Epithelial cell of esophagus (primary cell): ENCODE measurements around the gene GRIK3.

ENCODE experiments used
- DNase-seq: peaks from one replicate; pipeline ENCODE4 v3.0.0; 2010; ENCODE audit warnings: low read depth
- H3K4me3 ChIP-seq: 2 replicates; pipeline ENCODE4 v1.5.1; 2011; ENCODE audit warnings: mild to moderate bottlenecking, low read length, control low read depth
- TF ChIP-seq, protein P1 (sequence below): IDR thresholded peaks from 2 replicates; pipeline ENCODE4 v1.5.1; 2011; ENCODE audit warnings: low read depth, mild to moderate bottlenecking, low read length, control low read depth, inconsistent platforms; ENCODE audit not compliant: insufficient read depth; ENCODE audit errors: missing control alignments

Gene GRIK3

DNA sequence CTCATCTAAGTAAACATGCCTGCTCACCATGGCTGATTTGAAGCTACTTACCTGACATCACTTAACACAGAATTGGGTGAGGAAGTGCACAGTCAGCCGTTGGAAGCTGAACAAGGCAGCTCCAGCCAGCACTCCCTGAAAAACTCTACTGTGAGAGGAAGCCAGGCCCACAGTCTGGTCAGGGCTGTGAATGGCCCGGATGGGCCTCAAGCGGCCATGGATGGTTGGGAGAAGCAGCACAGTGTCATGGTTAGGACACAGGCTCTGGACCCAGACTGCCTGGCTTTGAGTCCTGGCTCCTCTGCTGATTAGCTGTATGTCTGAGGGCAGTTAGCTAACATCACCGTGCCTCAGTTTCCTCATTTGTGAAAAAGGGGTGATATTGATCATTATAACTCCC is 267.8 kb downstream of the GRIK3 start:
- H3K4me3 ChIP-seq: no peak overlapping the region
- TF ChIP-seq, protein P1, sequence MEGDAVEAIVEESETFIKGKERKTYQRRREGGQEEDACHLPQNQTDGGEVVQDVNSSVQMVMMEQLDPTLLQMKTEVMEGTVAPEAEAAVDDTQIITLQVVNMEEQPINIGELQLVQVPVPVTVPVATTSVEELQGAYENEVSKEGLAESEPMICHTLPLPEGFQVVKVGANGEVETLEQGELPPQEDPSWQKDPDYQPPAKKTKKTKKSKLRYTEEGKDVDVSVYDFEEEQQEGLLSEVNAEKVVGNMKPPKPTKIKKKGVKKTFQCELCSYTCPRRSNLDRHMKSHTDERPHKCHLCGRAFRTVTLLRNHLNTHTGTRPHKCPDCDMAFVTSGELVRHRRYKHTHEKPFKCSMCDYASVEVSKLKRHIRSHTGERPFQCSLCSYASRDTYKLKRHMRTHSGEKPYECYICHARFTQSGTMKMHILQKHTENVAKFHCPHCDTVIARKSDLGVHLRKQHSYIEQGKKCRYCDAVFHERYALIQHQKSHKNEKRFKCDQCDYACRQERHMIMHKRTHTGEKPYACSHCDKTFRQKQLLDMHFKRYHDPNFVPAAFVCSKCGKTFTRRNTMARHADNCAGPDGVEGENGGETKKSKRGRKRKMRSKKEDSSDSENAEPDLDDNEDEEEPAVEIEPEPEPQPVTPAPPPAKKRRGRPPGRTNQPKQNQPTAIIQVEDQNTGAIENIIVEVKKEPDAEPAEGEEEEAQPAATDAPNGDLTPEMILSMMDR: no peak
- DNase-seq: no peak

DNA sequence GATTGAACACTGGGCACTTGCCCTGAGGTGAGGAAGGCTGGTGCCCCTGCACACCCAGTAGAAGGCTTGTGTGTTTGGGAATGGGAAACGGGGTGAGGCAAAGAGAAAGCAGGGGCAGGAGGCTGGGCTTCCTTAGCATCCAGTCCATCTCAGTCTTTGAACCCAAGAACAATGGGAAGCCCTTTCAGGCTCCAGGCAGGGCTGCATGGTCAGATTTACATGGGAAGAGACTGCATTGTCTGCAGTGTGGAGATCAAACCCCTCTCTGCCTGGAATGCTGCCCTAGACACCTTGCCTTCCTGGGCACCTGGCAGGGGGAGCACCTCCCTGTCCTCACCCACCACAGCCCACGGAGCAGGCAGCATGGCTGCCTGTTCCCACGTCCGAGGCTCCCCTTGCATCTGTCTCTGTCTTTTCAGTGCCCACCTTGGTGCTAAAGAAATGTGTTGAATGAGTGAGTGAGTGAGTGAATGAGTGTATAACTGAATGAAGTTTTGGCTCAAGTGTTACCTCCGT is 268.5 kb downstream of the GRIK3 start:
- no peak for DNase-seq
- TF ChIP-seq, protein P1: no peak
- no peak overlapping the region for H3K4me3 ChIP-seq

DNA sequence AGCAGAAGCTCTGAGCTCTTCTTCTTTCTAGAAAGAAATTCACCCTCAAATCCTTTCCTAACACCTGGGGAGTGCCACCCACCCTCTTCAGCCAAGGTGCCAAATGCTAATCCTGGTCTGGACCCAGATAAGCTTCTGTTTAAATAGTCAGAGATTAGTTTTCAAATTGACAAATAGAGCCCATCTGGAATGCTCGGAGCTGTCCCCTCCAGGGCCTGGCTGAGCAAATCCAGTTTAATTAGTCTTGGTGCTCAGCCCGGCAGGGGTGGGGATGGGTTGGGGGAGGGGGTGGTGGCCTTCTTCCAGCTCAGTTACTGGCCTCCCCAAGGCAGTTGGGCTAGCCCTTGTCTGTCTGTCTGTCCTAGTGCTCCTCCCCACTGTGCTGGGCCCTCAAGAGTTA is 269.5 kb downstream of the GRIK3 start:
- no peak overlapping the region for H3K4me3 ChIP-seq
- TF ChIP-seq, protein P1: no peak
- no peak for DNase-seq

DNA sequence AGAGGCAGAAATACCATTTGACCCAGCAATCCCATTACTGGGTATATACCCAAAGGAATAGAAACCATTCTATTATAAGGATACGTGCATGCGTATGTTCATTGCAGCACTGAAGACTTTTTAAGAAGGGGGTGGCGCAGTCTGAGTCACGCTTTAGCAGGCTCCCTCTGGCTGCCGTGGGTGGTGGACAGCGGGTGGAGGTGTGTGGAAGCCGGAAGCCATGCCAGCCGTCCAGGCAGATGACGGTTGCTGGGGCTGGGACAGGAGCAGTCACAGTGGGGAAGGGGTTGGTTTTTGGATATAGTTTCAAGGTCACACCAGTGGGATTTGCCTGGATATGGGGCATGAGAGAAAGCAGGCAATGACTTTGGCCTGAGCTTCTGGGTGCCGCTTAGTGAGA is 270.5 kb downstream of the GRIK3 start:
- TF ChIP-seq, protein P1: no peak
- H3K4me3 ChIP-seq: no peak overlapping the region
- no peak for DNase-seq

DNA sequence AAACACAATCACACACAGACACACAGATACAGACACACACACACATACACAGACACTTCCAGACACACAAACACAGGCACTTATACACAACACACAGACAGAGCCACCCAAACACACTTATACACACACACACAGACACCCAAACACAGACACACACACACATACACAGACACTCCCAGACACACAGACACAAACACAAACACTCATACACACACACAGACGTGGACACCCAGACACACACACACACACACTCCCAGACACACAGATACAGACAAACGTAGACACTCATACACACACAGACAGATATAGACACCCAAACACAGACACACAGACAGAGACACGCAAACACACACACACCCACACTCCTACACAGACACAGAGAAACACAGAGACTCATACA is 272.1 kb downstream of the GRIK3 start:
- TF ChIP-seq, protein P1: no peak
- no peak for DNase-seq
- no peak overlapping the region for H3K4me3 ChIP-seq

DNA sequence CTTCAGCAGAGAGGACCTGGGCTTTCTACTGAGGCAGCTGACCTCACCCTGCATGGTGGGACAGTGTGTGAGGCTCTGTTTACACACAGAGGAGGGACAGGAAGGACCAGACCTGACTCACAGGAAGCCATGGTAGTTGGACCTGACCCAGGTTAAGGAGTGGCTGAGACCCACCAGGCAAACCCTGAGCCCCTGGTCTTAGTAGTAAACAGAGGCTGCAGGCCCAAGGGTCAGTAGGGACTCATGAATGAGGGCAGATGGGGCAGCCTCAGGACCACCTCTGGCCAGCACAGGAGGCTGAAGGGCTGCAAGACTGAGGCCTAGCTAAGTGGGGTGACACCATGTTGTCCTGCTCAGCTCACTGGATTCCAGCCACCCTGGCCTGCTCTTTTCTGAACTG is 273.2 kb downstream of the GRIK3 start:
- no peak overlapping the region for H3K4me3 ChIP-seq
- TF ChIP-seq, protein P1: no peak
- no peak for DNase-seq

DNA sequence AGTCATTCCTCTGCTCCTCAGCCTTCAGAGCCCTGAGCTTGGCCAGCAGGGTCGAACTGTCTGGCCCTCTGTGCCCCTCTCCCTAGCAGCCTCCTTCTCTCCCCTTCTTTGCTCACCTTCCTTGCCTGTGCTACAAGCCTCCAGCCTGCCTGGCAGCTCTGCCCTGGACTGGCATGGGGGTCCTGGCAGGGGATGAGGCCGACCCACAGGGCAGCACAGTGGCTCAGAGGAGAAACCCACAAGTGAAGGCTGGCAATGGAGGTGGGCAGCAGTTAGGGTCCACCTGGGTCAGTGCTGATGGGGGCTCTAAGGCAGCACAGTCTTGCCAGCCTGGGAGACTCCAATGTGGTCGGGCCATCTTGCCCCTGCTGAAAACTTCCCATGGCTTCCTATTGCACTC is 274.2 kb downstream of the GRIK3 start:
- no peak for DNase-seq
- TF ChIP-seq, protein P1: no peak
- no peak overlapping the region for H3K4me3 ChIP-seq
